HG03097 (cell line): Measurements from ENCODE around the gene STX8.

ENCODE experiments used
- ATAC-seq: cut with Tn5 transposase; IDR thresholded peaks from one replicate; pipeline ENCODE4 v1.9.1; 2021; ENCODE audit not compliant: unreplicated experiment, low FRiP score

STX8 gene

DNA sequence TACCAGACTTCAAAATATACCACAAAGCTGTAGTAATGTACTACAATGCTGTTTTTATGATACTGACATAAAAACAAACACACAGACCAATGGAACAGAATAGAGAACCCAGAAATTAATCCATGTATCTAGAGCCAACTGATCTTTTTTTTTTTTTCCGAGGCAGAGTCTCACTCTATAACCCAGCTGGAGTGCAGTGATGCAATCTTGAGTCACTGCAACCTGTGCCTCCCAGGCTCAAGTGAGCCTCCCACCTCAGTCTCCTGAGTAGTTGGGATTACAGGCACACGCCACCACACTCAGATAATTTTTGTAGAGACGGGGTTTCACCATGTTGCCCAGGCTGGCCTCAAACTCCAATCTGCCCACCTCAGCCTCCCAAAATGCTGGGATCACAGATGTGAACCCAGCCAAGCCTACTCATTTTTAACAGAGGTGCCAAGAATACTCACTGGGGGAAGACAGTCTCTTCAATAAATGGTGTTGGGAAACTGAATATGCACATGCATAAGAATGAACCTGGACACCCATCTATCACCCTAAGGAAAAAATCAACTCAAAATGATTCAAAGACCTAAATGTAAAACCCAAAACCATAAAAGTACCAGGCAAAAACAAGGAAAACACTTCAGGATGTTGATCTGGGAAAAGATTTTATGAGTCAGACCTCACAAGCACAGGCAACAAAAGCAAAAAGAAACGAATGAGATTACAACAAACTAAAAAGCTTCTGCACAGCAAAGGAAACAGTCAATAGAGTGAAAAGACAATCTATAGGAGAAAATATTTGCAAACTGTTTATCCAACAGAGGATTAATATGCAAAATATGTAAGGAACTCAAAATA is 63.1 kb downstream of the STX8 start:
- ATAC-seq = no peak

- ATAC-seq = no peak
Measured at GRCh38 chr17:9509236-9509816, 66.3 kb downstream of the STX8 start.

GRCh38 chr17:9499041-9499440 is 76.6 kb downstream of the STX8 start:
- no peak for ATAC-seq

- no peak for ATAC-seq
Measured at GRCh38 chr17:9498490-9498889, 77.1 kb downstream of the STX8 start.

DNA sequence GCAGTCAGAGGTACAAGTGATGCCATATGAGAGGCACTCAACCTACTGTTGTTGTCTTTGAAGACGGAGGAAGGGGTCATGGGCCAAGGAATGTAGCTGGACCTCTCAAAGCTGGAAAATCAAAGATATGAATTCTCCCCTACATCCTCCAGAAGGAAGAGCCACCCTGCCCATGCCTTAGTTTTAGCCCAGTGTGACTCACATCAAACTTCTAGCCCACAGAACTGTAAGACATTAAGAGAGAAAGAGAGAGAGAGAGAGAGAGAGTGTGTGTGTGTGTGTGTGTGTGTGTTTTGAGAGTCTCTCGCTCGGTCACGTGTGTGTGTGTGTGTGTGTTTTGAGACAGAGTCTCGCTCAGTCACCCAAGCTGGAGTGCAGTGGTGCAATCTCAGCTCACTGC is 87.1 kb downstream of the STX8 start:
- ATAC-seq = no peak

DNA sequence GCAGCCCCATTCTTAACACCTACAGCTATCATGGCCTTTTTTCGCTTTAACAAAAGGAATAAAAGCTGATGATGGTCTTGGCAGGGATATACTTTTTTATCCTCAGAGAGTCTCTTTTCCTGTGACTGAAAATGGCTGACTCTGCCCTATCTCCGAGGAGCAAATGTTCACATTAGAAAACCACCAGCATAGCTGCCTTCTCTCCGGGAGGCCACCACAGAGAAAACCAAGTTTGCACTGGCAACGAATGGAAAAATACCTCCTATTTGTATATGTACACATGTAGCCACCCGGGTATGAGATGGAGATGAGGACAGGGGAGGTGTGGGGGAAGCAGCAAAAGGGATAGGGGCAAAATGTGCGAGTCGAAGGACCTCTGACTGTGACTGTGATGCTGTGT is 88.2 kb downstream of the STX8 start:
- no peak for ATAC-seq

GRCh38 chr17:9484789-9485188 is 90.8 kb downstream of the STX8 start:
- no peak for ATAC-seq

DNA sequence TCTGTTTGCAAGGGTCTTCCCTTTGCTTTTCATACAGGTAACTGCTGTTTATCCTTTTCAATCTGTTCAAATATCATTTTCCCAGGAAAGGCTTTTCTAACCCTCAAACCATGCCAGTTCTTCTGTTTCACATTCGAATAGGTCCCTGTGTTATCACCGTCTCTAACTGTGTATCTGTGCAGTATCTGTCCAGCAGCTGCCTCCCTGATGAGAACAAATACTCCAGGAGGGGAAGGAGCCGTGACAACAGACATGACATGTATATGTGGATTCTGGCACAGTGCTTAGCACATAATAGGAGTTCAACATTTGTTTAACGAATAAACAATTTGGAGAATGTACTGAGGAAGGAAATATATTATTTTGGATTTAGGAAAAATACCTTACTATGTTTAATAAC is 95.7 kb downstream of the STX8 start:
- ATAC-seq = no peak

GRCh38 chr17:9478889-9479288 is 96.7 kb downstream of the STX8 start:
- no peak for ATAC-seq

DNA sequence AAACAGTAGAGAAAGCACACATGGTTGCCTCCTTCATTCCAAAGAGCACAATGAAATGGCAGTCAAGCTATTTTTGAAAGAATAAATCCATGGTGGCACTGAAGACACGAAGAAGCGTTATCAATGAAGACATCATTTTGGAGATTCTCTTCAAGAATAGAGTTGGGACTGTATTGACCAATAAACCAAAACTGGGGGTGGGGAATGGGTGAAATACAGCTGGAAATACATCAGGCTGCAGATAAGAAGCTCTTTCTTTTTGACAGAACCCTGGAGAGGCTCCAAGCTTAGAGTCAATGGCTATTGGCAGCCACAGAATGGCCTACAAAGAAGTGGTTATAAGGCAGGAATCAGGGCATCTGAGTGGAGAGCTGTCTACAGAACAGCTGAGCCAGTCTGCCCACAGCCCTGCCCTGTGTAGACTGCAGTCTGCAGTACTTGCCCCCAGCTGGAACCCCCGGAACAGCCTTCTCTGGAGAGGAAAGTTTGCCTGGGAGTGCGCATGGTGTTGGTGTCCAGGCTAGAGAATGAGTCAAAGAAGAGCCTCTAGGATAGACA is 100.4 kb downstream of the STX8 start:
- no peak for ATAC-seq

- ATAC-seq = no peak
Measured at GRCh38 chr17:9473711-9474110, 101.9 kb downstream of the STX8 start.

DNA sequence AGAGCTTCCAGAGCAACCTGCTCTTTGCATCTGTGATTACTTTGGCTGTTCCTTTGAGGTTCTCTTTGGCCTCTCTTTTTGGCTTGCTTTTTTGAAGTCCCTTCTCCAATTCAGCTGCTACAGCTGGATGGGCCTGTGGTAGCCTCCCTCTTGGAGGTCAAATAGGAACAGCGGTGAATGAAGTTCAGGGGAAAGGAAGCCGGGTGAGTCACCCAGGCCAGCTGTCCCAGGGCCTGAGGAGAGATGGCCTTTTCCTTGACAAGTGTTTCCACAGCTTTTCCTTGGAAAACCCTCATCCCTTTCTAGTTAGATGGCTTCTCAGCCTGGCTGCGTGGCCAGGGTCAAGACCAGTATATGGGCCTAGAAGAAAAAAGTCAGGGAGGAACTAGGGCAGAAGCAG is 103.1 kb downstream of the STX8 start:
- no peak for ATAC-seq

GRCh38 chr17:9472094-9472493 is 103.5 kb downstream of the STX8 start:
- ATAC-seq = no peak

DNA sequence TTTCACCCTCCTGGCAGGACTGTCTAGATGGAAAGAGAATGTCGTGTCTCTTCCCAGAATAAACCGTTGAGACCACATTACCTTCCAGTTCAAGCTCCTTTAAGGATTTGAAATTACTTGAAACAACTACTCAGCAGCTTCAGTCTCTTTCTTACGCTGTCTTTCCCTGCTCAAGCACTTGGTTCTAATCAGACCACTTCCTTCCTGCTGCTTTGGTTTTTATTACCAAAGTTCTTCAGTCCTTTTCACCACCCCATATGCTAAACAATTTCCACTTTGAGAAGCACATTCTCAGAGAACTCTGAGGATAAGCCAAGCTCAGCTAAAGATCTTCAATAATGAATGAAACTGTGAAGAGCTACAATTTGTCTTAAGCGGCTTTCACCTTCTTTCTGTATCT is 105.4 kb downstream of the STX8 start:
- ATAC-seq = no peak

- no peak for ATAC-seq
Measured at GRCh38 chr17:9468937-9469336, 106.7 kb downstream of the STX8 start.

DNA sequence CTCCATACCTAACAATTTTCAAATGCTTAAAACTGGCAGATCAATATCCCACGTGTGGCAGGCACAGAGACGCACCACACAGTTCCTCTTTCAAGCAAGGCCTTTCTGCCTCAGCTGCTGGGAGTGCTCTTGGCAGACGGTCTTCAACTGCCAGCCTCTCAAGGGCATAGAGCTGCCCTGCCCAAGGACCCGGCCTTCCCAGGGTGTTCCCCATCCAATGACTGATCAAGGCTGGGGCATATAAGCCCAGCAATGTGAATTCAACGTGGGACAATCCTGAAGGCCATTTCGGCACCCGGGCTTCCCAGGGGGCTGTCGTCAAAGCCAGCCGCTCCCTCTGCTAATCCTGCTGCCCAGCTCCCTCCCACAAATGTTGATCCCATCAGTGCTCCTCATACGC is 107.1 kb downstream of the STX8 start:
- ATAC-seq = no peak

DNA sequence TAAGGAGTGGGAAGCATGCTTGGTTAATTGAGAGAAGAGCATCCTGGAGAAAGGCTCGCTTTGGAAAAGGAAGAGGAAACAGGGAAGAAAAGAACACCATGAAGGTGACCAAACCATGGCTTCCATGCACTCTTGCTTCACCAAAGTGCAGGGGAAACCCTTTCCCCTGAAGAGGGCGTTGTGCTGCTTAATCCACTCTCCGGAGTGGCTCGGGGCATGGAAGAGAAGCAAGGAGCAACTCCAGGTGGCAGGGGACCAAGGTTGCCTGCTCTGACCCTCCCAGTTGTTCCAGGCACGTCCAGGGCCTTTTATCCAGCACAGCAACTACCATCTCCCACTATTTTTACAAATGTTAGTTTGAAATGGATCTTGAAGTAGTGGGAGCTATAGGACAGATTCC is 108.1 kb downstream of the STX8 start:
- no peak for ATAC-seq

- no peak for ATAC-seq
Measured at GRCh38 chr17:9465210-9465921, 110.3 kb downstream of the STX8 start.

DNA sequence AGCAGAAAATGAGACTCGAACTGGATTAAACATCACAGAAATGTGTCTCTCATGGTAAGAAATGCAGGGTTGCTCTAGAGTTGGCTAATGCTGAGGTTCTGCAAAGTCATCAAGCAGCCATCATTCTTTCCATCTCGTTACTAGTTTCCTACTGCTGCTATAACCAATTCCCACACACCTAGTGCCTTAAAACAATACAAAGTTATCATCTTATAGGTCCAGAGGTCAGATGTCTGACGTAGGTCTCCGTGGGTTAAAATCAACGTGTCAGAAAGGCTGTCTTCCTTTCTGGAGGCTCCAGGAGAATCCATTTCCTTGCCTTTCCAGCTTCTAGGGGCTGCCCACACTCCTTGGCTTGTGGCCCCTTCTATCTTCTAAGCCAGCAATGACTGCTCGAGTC is 118.6 kb downstream of the STX8 start:
- no peak for ATAC-seq

- ATAC-seq = no peak
Measured at GRCh38 chr17:9456330-9456729, 119.3 kb downstream of the STX8 start.

DNA sequence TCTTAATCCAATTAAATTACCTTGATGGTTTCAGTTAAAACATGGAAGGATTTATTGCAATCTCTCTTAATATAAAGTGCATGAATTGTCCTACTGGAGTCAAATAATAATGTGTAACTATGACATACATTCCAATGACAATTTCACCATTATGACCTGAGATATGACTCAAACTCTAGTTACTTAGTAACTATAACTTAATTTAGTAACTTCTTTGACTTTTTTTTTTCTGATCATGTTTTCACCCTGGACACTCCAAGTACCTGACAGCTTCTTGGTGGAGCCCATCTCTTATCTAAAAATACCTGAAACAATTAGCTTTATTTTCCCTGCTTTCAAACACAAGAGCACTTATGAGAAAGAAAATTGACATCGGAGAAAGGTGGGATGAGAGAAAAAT is 123.7 kb downstream of the STX8 start:
- ATAC-seq = no peak
